ENCODE measurements around the gene SCD5.

SCD5 gene

DNA sequence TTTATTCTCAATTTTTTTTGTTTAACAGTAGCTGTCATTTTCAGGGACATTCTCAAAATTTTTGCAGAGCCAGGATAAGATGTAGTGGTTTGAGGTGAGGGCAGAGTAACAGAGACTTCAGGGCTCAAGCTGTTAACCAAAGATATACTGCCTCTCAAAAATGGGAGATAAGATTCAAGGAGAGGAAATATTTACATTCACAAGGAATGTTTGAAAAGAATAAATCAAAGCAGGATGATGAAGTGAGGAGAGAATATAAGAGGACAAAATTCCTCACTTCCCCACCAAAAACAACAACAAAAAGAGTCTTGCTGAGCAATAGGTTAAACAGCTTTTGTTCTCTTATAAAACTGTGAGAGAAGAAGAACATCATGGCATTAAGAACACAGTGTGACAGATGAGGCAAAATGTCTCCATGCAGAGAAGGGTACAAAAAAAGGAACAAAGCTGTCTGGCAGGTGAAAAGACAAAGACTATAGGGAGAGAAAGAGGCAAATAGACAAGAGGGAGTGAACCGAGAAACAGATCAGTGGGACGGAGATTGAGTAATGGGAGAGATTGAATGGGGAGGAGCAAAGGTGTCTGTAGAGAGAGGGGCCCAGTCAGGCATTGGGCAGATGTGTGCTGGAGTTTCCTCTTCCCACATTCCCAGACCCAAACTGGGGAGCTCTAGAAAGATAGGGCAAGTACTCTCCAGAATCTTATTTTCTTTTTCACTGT, 130.7 kb downstream of the SCD5 start:
- peaks cover 30% of the 10 kb centered on the region for H3K4me1 ChIP-seq (ENCODE audit: insufficient read depth, low read length)
- H3K9me3 ChIP-seq (ENCODE audit: low read length), result peaks cover 5% of the 10 kb centered on the region
- H3K4me3 ChIP-seq (ENCODE audit: low read length), result no peak overlapping the region
- no peaks in the 10 kb centered on the region for H3K27me3 ChIP-seq (ENCODE audit: insufficient read depth, low read length)
- peaks cover 6% of the 10 kb centered on the region for H3K36me3 ChIP-seq (ENCODE audit: insufficient read depth, low read length)
- no peak overlapping the region for H2AFZ ChIP-seq (ENCODE audit: low read depth, low read length)

- Histone ChIP-seq H3K9me3 (ENCODE audit: low read length) (peaks cover 5% of the 10 kb centered on the region), H3K4me1 (ENCODE audit: insufficient read depth, low read length) (peaks cover 30% of the 10 kb centered on the region), H3K36me3 (ENCODE audit: insufficient read depth, low read length) (peaks cover 6% of the 10 kb centered on the region), H2AFZ (ENCODE audit: low read depth, low read length) (no peak overlapping the region), H3K4me3 (ENCODE audit: low read length) (no peak overlapping the region), H3K27me3 (ENCODE audit: insufficient read depth, low read length) (no peaks in the 10 kb centered on the region)
These were observed 131.5 kb downstream of the SCD5 start for GRCh38 chr4:82666970-82667665.

- Histone ChIP-seq H3K4me3 (ENCODE audit: low read length) (no peak overlapping the region), H3K27me3 (ENCODE audit: insufficient read depth, low read length) (no peaks in the 10 kb centered on the region)
These were observed 137.2 kb downstream of the SCD5 start for GRCh38 chr4:82661181-82661992.

DNA sequence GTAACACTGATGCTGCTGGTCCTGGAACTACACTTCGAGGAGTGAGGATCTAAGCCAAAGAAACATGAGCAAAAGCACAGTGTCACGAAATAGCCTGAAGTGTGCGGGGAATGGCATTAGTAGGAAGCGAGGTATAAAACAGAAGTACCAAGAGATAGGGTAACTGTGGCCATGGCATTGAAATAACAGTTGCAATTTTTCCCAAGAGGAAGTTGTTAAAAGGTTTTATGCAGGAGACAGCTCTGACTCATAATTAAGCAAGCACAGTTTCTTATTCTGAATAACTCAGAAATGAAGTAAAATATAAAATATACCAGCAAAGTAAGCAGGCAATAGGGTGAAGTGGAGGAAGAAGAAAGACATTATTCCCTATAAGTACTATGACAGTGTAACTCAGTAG, 146.5 kb downstream of the SCD5 start:
- no peak overlapping the region for H3K4me3 ChIP-seq (ENCODE audit: low read length)
- no peaks in the 10 kb centered on the region for H3K27me3 ChIP-seq (ENCODE audit: insufficient read depth, low read length)
- no peaks in the 10 kb centered on the region for H3K4me1 ChIP-seq (ENCODE audit: insufficient read depth, low read length)
- no peak overlapping the region for H2AFZ ChIP-seq (ENCODE audit: low read depth, low read length)
- peaks cover 21% of the 10 kb centered on the region for H3K36me3 ChIP-seq (ENCODE audit: insufficient read depth, low read length)
- no peaks in the 10 kb centered on the region for H3K9me3 ChIP-seq (ENCODE audit: low read length)

More at GRCh38 chr4:82661181-82661992, 137.2 kb downstream of the SCD5 start:
- Histone ChIP-seq H3K9me3 (ENCODE audit: low read length) (no peaks in the 10 kb centered on the region), H3K4me1 (ENCODE audit: insufficient read depth, low read length) (peaks cover 16% of the 10 kb centered on the region), H2AFZ (ENCODE audit: low read depth, low read length) (no peak overlapping the region), H3K36me3 (ENCODE audit: insufficient read depth, low read length) (peaks cover 8% of the 10 kb centered on the region)

DNA sequence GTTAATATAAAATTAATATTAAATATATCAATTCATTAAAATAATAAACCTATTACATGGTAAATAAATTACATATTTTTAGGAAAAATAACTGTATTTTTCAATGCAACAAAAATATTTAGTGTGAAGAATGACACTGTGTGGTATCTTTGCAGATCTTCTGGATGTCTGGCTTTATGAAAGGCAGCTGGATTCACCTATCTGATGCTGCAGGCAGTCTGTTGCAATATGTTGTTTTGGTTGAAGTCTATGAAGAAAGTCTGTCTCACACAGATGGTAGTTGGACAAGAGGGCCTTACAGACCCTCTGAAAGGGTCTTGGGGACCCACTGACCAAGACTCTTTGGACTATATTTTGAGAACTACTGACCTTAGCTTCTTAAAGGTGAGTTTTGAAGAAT, 147.7 kb downstream of the SCD5 start:
- Histone ChIP-seq H3K4me3 (ENCODE audit: low read length) (no peak overlapping the region), H3K27me3 (ENCODE audit: insufficient read depth, low read length) (no peaks in the 10 kb centered on the region), H2AFZ (ENCODE audit: low read depth, low read length) (no peak overlapping the region), H3K4me1 (ENCODE audit: insufficient read depth, low read length) (peaks cover 4% of the 10 kb centered on the region), H3K9me3 (ENCODE audit: low read length) (no peaks in the 10 kb centered on the region), H3K36me3 (ENCODE audit: insufficient read depth, low read length) (peaks cover 21% of the 10 kb centered on the region)

GRCh38 chr4:82648356-82648755, 150.2 kb downstream of the SCD5 start:
- peaks cover 25% of the 10 kb centered on the region for H3K36me3 ChIP-seq (ENCODE audit: insufficient read depth, low read length)
- H2AFZ ChIP-seq (ENCODE audit: low read depth, low read length), result no peak overlapping the region
- peaks cover 10% of the 10 kb centered on the region for H3K4me1 ChIP-seq (ENCODE audit: insufficient read depth, low read length)
- no peaks in the 10 kb centered on the region for H3K27me3 ChIP-seq (ENCODE audit: insufficient read depth, low read length)
- no peak overlapping the region for H3K4me3 ChIP-seq (ENCODE audit: low read length)
- no peaks in the 10 kb centered on the region for H3K9me3 ChIP-seq (ENCODE audit: low read length)

GRCh38 chr4:82645936-82646565, 152.5 kb downstream of the SCD5 start:
- Histone ChIP-seq H3K4me3 (ENCODE audit: low read length) (no peak overlapping the region), H3K27me3 (ENCODE audit: insufficient read depth, low read length) (no peaks in the 10 kb centered on the region), H2AFZ (ENCODE audit: low read depth, low read length) (no peak overlapping the region), H3K4me1 (ENCODE audit: insufficient read depth, low read length) (peaks cover 10% of the 10 kb centered on the region), H3K36me3 (ENCODE audit: insufficient read depth, low read length) (peaks cover 15% of the 10 kb centered on the region), H3K9me3 (ENCODE audit: low read length) (no peaks in the 10 kb centered on the region)

- Histone ChIP-seq H3K36me3 (ENCODE audit: insufficient read depth, low read length) (peaks cover 11% of the 10 kb centered on the region), H3K27me3 (ENCODE audit: insufficient read depth, low read length) (no peaks in the 10 kb centered on the region), H3K4me1 (ENCODE audit: insufficient read depth, low read length) (peaks cover 10% of the 10 kb centered on the region), H3K4me3 (ENCODE audit: low read length) (no peak overlapping the region), H3K9me3 (ENCODE audit: low read length) (no peaks in the 10 kb centered on the region), H2AFZ (ENCODE audit: low read depth, low read length) (no peak overlapping the region)
These were observed 153.9 kb downstream of the SCD5 start for GRCh38 chr4:82644734-82645126.

- H3K9me3 ChIP-seq (ENCODE audit: low read length), result no peaks in the 10 kb centered on the region
- H3K4me1 ChIP-seq (ENCODE audit: insufficient read depth, low read length), result peaks cover 10% of the 10 kb centered on the region
These were observed 154.4 kb downstream of the SCD5 start for GRCh38 chr4:82643994-82644733.

GRCh38 chr4:82642331-82642730, 156.3 kb downstream of the SCD5 start:
- H3K4me3 ChIP-seq (ENCODE audit: low read length), result no peak overlapping the region
- H3K9me3 ChIP-seq (ENCODE audit: low read length), result no peaks in the 10 kb centered on the region
- H3K27me3 ChIP-seq (ENCODE audit: insufficient read depth, low read length), result no peaks in the 10 kb centered on the region
- H3K36me3 ChIP-seq (ENCODE audit: insufficient read depth, low read length), result peaks cover 11% of the 10 kb centered on the region
- H3K4me1 ChIP-seq (ENCODE audit: insufficient read depth, low read length), result peaks cover 10% of the 10 kb centered on the region
- H2AFZ ChIP-seq (ENCODE audit: low read depth, low read length), result no peak overlapping the region

More at GRCh38 chr4:82643994-82644733, 154.4 kb downstream of the SCD5 start:
- Histone ChIP-seq H3K27me3 (ENCODE audit: insufficient read depth, low read length) (no peaks in the 10 kb centered on the region), H2AFZ (ENCODE audit: low read depth, low read length) (no peak overlapping the region), H3K4me3 (ENCODE audit: low read length) (no peak overlapping the region), H3K36me3 (ENCODE audit: insufficient read depth, low read length) (peaks cover 7% of the 10 kb centered on the region)

DNA sequence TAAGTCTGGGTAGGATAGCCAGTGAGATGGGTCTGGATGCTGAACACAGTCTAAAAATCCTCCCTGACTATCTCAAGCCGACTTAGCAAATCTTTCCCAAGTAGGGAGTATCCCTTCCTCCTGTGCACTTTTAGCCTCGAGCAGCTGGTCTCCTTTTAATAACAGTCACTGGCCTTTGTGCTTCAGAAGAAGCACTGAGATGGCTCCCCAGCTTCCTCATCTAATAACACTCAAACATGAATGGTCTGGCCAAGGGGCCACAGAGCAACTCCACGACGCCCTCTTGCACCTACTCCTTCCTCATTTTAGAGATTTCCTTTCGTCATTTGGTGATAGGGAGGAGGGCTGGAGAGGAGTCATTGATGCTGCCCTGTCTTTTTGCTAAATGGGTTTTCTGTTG, 158.1 kb downstream of the SCD5 start:
- Histone ChIP-seq H3K27me3 (ENCODE audit: insufficient read depth, low read length) (no peaks in the 10 kb centered on the region), H3K36me3 (ENCODE audit: insufficient read depth, low read length) (peaks cover 20% of the 10 kb centered on the region), H3K4me1 (ENCODE audit: insufficient read depth, low read length) (peaks cover 3% of the 10 kb centered on the region), H3K9me3 (ENCODE audit: low read length) (no peaks in the 10 kb centered on the region), H2AFZ (ENCODE audit: low read depth, low read length) (no peak overlapping the region), H3K4me3 (ENCODE audit: low read length) (no peak overlapping the region)

GRCh38 chr4:82639971-82640370, 158.6 kb downstream of the SCD5 start:
- Histone ChIP-seq H2AFZ (ENCODE audit: low read depth, low read length) (no peak overlapping the region), H3K4me3 (ENCODE audit: low read length) (no peak overlapping the region), H3K4me1 (ENCODE audit: insufficient read depth, low read length) (no peaks in the 10 kb centered on the region), H3K9me3 (ENCODE audit: low read length) (peaks cover under 1% of the 10 kb centered on the region), H3K36me3 (ENCODE audit: insufficient read depth, low read length) (peaks cover 23% of the 10 kb centered on the region), H3K27me3 (ENCODE audit: insufficient read depth, low read length) (no peaks in the 10 kb centered on the region)
